GM23248 (cell line): Measurements from ENCODE around the gene OR5P2. TPM values are rescaled to one million over a fixed set of nuclear protein-coding genes. Genes with fewer than 3 reads are reported as not detected.
"Not testable (repeated sequence)": the region's sequence is repeated elsewhere in the genome, so short reads cannot be mapped to it uniquely, and the experiment has no call there.

Experiments
- DNase-seq: peaks from one replicate; pipeline ENCODE4 v3.0.0-alpha.2; 2015
- H2AFZ ChIP-seq: fragments of 200-600 bp; sonication (generic); 2 replicates; pipeline ENCODE4 v1.6.1; 2016; ENCODE audit warnings: antibody characterized with exemption
- H3F3A ChIP-seq: fragments of 200-600 bp; sonication (generic); 2 replicates; pipeline ENCODE4 v1.6.1; 2016; ENCODE audit warnings: mild to moderate bottlenecking, antibody characterized with exemption, mixed run types; ENCODE audit not compliant: insufficient read depth
- H3K27ac ChIP-seq: fragments of 200-600 bp; sonication (generic); 2 replicates; pipeline ENCODE4 v1.5.1; 2016; ENCODE audit warnings: mild to moderate bottlenecking
- H3K27me3 ChIP-seq: fragments of 200-600 bp; sonication (generic); replicated peaks from 2 replicates; pipeline ENCODE4 v1.6.1; 2016; ENCODE audit warnings: mild to moderate bottlenecking; ENCODE audit not compliant: insufficient read depth
- H3K36me3 ChIP-seq: fragments of 200-600 bp; sonication (generic); 2 replicates; pipeline ENCODE4 v1.6.1; 2016; ENCODE audit warnings: low read depth, mild to moderate bottlenecking
- H3K4me1 ChIP-seq: fragments of 200-600 bp; sonication (generic); 2 replicates; pipeline ENCODE4 v1.6.1; 2016; ENCODE audit warnings: mild to moderate bottlenecking; ENCODE audit not compliant: insufficient read depth
- H3K4me2 ChIP-seq: fragments of 200-600 bp; sonication (generic); one replicate; pipeline ENCODE4 v1.6.1; 2016; ENCODE audit warnings: mild to moderate bottlenecking; ENCODE audit not compliant: unreplicated experiment
- H3K4me3 ChIP-seq: fragments of 200-600 bp; sonication (generic); 2 replicates; pipeline ENCODE4 v1.5.1; 2016; ENCODE audit warnings: mild to moderate bottlenecking
- H3K79me2 ChIP-seq: fragments of 200-600 bp; sonication (generic); 2 replicates; pipeline ENCODE4 v1.6.1; 2016; ENCODE audit warnings: mild to moderate bottlenecking; ENCODE audit not compliant: insufficient read depth
- H3K9ac ChIP-seq: fragments of 200-600 bp; sonication (generic); 2 replicates; pipeline ENCODE4 v1.6.1; 2016; ENCODE audit warnings: mild to moderate bottlenecking
- H3K9me2 ChIP-seq: fragments of 200-600 bp; sonication (generic); 2 replicates; pipeline ENCODE4 v1.6.1; 2016; ENCODE audit warnings: mixed run types, mild to moderate bottlenecking, moderate library complexity; ENCODE audit not compliant: insufficient read depth
- H3K9me3 ChIP-seq: fragments of 200-600 bp; sonication (generic); one replicate; pipeline ENCODE4 v1.6.1; 2017; ENCODE audit warnings: low read depth
- H4K20me1 ChIP-seq: fragments of 200-600 bp; sonication (generic); 2 replicates; pipeline ENCODE4 v1.6.0; 2016; ENCODE audit not compliant: insufficient read depth
- EZH2 ChIP-seq: fragments of 200-600 bp; sonication (generic); IDR thresholded peaks from 2 replicates; pipeline ENCODE4 v1.6.1; 2018; ENCODE audit warnings: antibody characterized with exemption, mild to moderate bottlenecking; ENCODE audit not compliant: insufficient read depth, poor library complexity, severe bottlenecking
- EZH2phosphoT487 ChIP-seq: fragments of 200-600 bp; sonication (generic); IDR thresholded peaks from 2 replicates; pipeline ENCODE4 v1.6.1; 2018; ENCODE audit warnings: antibody characterized with exemption, moderate library complexity, mild to moderate bottlenecking, low read depth; ENCODE audit not compliant: insufficient read depth
- WGBS, 2 experiments: methylation state at CpG; one replicate each; pipeline ENCODE4 v1.1.6; 2015 to 2017; ENCODE audit warnings: low lambda C conversion rate in 2 of 2, low coverage in 1 of 2; ENCODE audit errors: missing lambda C conversion rate in 2 of 2; 5-methylcytosine and 5-hydroxymethylcytosine counted together
- in situ Hi-C: fragments of 300-500 bp; cut with MboI; formaldehyde crosslinking; loops from 2 replicates; pipeline ENCODE4 v1.15.0; 2020
- polyA plus RNA-seq: library from polyadenylated mRNA; unstranded; fragments of >200 nt; fragmentation: Nextera tagmentation; extraction: Ambion mirVana; gene quantifications from 2 replicates; pipeline ENCODE4 v1.2.1, GENCODE V29; 2016
- total RNA-seq: library from RNA; depleted of rRNA; stranded (reverse); fragments of >200 nt; shearing (Covaris generic); gene quantifications from 2 replicates; pipeline ENCODE4 v1.2.3, GENCODE V29; 2014

OR5P2 gene
- total and polyA plus RNA-seq, 2 experiments from 2014 or later: not detected

GRCh38 chr11:7833527-7833926 is 36.8 kb upstream of the OR5P2 start:
- Histone ChIP-seq H4K20me1 (no peaks in the 10 kb centered on the region), H2AFZ (no peak overlapping the region), H3K9ac (no peak overlapping the region), H3K4me1 (no peaks in the 10 kb centered on the region), H3K9me2 (no peaks in the 10 kb centered on the region), H3K79me2 (no peaks in the 10 kb centered on the region), H3F3A (no peaks in the 10 kb centered on the region), H3K4me3 (no peak overlapping the region), H3K9me3 (no peaks in the 10 kb centered on the region), H3K36me3 (no peaks in the 10 kb centered on the region), H3K4me2 (no peak overlapping the region), H3K27me3 (no peaks in the 10 kb centered on the region), H3K27ac (no peak overlapping the region)
- TF ChIP-seq EZH2phosphoT487 (no peak), EZH2 (no peak)
- DNase-seq: no peak
- in situ Hi-C loops: no loop called here

GRCh38 chr11:7830740-7831139 is 34.0 kb upstream of the OR5P2 start, which contains the start of gene OR5P3:
TSS of gene OR5P3 (minus strand) at chr11:7830840.
- no peak within 1 kb of the TSS for H2AFZ ChIP-seq
- H4K20me1 ChIP-seq: no peaks in the 10 kb centered on the region
- H3K9me3 ChIP-seq: no peaks in the 10 kb centered on the region
- no peak for TF ChIP-seq EZH2phosphoT487
- no peak for TF ChIP-seq EZH2
- H3F3A ChIP-seq: no peaks in the 10 kb centered on the region
- H3K9ac ChIP-seq: no peak within 1 kb of the TSS
- H3K27me3 ChIP-seq: no peaks in the 10 kb centered on the region; the same call in 1 of the 2 replicates
- no peaks in the 10 kb centered on the region for H3K79me2 ChIP-seq
- H3K36me3 ChIP-seq: no peaks in the 10 kb centered on the region
- no peak within 1 kb of the TSS for H3K4me2 ChIP-seq
- no peak within 1 kb of the TSS for H3K4me3 ChIP-seq
- no peak within 1 kb of the TSS for H3K27ac ChIP-seq
- H3K4me1 ChIP-seq: no peaks in the 10 kb centered on the region
- in situ Hi-C loops: no loop called here
- no peak for DNase-seq
- H3K9me2 ChIP-seq: no peaks in the 10 kb centered on the region

GRCh38 chr11:7826324-7826723 is 29.6 kb upstream of the OR5P2 start:
- H3K4me1 ChIP-seq: no peaks in the 10 kb centered on the region
- H3K79me2 ChIP-seq: no peaks in the 10 kb centered on the region
- no peak overlapping the region for H3K27ac ChIP-seq
- no peaks in the 10 kb centered on the region for H3K9me3 ChIP-seq
- H4K20me1 ChIP-seq: no peaks in the 10 kb centered on the region
- no peaks in the 10 kb centered on the region for H3K9me2 ChIP-seq
- no peaks in the 10 kb centered on the region; the same call in 1 of the 2 replicates for H3K27me3 ChIP-seq
- H3F3A ChIP-seq: no peaks in the 10 kb centered on the region
- no peak overlapping the region for H3K4me3 ChIP-seq
- 13 to 18% methylated on average over 3 of the region's 3 CpGs for WGBS, 2 experiments
- in situ Hi-C loops: no loop called here
- no peak overlapping the region for H3K9ac ChIP-seq
- no peak overlapping the region for H3K4me2 ChIP-seq
- H3K36me3 ChIP-seq: no peaks in the 10 kb centered on the region
- DNase-seq: no peak
- no peak overlapping the region for H2AFZ ChIP-seq
- no peak for TF ChIP-seq EZH2
- no peak for TF ChIP-seq EZH2phosphoT487

GRCh38 chr11:7820417-7820816 is 23.7 kb upstream of the OR5P2 start:
- H3K27me3 ChIP-seq, H3K9me3 ChIP-seq, H2AFZ ChIP-seq, H3K9me2 ChIP-seq, H3K9ac ChIP-seq, DNase-seq, H4K20me1 ChIP-seq, H3F3A ChIP-seq, H3K4me1 ChIP-seq, H3K27ac ChIP-seq, in situ Hi-C loops, H3K36me3 ChIP-seq, H3K79me2 ChIP-seq, H3K4me3 ChIP-seq, H3K4me2 ChIP-seq: not testable (repeated sequence)
- WGBS, 2 experiments: 28 to 34% methylated on average over 3 of the region's 3 CpGs

- H3K27me3 ChIP-seq, H3F3A ChIP-seq, DNase-seq, in situ Hi-C loops, H3K4me3 ChIP-seq, H3K9me3 ChIP-seq, H3K79me2 ChIP-seq, H3K9ac ChIP-seq, H4K20me1 ChIP-seq, H2AFZ ChIP-seq, H3K9me2 ChIP-seq, H3K27ac ChIP-seq, H3K4me1 ChIP-seq, H3K36me3 ChIP-seq, H3K4me2 ChIP-seq: not testable (repeated sequence)
- WGBS, 2 experiments: 38 to 53% methylated on average over 2 of the region's 2 CpGs
Observed at GRCh38 chr11:7814897-7815296, 18.2 kb upstream of the OR5P2 start.

- H4K20me1 ChIP-seq, H3K4me1 ChIP-seq, H3K4me2 ChIP-seq, H3K9ac ChIP-seq, in situ Hi-C loops, H3K79me2 ChIP-seq, H3F3A ChIP-seq, H3K9me3 ChIP-seq, H3K36me3 ChIP-seq, H2AFZ ChIP-seq, DNase-seq, H3K27me3 ChIP-seq, H3K9me2 ChIP-seq, H3K4me3 ChIP-seq, H3K27ac ChIP-seq: not testable (repeated sequence)
- 6 to 10% methylated on average over 2 of the region's 2 CpGs for WGBS, 2 experiments
Observed at GRCh38 chr11:7810301-7810700, 13.6 kb upstream of the OR5P2 start.
